GM18907 (cell line): ENCODE data around the gene DIP2C.
"Not testable (repeated sequence)": the region's sequence is repeated elsewhere in the genome, so short reads cannot be mapped to it uniquely, and the experiment has no call there.

ENCODE experiments used
- ATAC-seq: cut with Tn5 transposase; IDR thresholded peaks from one replicate; pipeline ENCODE4 v1.9.1; 2021; ENCODE audit warnings: mild to moderate bottlenecking, moderate library complexity; ENCODE audit not compliant: unreplicated experiment

DIP2C gene

DNA sequence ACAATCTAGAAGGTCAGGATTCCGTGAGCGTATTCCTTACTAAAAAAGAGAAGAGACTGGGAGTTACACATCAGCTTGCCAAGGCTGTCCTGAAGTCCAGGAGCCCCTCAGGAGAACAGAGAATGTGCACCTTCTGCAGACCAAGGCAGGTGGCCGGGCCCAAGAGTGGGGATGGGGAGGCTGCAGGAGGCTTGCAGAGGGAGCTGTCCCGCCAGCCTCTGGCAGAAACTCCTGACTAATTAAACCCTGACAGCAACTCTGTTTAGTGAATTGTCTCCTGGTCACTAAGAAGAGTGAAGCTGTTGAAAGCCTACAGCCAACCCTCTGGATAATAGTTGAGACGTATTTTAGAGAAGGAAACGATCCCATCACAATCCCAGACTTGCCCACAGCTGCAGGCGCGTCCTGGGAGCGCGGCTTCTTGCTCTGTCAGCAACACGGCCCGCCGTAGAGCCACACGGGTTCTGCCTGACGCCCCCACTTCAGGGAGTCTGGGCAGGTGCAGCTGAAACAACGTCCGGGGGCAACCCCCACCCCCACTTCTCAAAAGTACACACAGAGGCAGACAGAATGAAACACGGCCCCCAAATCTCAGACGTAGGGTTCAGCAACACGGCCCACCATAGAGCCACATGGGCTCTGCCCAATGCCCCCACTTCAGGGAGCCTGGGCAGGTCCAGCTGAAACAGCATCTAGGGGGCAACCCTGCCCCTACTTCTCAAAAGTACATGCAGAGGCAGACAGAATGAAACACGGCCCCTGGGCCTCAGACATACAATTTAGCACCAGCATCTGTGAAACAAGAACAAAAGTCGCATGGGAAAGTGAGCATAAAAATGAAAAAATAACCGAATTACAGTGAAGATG lies 45.2 kb downstream of the DIP2C start:
- ATAC-seq: no peak

DNA sequence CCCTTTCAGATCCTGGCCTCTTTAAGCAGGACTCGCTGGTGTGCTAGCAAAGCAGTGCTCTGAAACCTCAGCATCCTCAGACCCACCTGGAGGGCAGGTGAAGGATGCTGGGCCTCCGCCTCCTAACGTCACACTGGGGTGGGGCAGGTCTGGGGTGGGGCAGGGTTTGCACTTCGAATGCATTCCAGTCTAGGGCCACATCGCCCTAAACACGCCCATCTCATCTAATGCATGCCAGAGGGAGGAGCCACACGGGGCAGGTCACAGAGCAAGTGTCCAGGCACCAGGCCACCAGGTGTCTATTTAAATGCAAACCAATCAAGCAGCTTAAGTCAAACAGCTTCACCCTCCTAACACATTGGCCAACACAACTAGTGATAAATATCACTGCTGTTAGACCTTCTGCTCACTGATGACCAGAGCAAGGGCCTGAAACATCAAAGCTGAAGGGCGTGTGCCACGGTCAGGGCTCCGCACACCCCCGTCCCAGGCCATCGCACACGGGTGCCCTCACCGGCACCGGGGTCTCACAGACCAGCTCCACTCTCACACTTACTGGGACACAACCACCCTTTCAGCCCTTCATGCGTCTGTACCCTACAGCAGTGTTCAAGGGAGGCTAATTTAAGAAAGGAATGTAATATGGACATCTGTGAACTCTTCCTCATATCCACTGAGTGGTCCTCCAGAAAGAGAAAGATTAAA lies 47.1 kb downstream of the DIP2C start:
- no peak for ATAC-seq

DNA sequence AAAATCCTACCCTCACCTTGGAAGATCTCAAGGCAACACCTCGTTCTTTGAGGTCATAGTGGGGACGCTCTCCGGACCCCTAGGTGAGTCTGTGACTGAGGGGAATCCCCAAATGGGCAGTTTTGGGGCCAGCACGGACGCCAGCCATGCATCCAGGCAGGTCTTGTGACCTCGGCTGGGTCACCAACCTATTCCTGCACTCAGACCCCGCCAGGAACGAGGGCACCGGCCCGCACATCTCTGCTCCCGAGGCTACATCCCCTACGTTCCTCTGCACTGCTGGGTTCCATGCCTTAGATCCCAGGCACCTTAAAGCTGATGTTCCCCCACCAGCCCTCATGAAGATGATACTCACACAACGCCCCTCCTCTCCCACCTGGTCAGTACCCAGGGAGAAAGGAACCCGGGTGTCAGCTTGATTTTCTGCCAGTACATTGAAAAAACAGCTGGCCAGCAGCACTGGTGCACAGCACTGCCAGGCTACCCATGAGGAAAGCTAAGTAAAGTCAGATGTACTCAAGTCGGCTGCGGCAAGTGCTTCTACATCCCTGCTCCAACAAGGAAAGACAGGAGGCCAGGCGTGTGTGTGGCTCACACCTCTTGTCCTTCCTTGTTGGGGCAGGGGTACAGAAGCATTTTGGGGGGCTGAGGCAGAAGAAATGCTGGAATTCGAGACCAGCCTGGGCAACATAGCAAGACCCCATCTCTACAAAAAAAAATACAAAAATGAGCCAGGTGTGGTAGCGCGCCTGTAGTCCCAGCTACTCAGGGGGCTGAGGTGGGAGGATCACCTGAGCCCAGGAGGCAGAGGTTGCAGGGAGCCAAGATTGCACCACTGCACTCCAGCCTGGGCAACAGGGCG lies 48.1 kb downstream of the DIP2C start:
- no peak for ATAC-seq

DNA sequence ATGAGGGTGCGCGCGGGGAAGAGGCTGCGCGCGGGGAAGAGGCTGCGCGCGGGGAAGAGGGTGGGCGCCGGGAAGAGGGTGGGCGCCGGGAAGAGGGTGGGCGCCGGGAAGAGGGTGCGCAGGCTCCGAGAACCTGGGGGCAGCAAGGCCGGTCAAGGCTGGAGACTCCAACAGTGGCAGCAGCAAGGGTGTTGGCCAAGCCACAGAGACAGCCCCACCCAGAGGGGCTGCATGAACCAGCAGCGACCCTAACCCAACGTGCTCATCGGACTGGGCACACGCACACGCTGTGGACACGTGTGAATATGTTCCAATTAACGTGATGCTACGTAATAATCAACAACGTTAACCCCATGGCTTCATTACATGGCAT lies 48.8 kb downstream of the DIP2C start:
- ATAC-seq: no peak

DNA sequence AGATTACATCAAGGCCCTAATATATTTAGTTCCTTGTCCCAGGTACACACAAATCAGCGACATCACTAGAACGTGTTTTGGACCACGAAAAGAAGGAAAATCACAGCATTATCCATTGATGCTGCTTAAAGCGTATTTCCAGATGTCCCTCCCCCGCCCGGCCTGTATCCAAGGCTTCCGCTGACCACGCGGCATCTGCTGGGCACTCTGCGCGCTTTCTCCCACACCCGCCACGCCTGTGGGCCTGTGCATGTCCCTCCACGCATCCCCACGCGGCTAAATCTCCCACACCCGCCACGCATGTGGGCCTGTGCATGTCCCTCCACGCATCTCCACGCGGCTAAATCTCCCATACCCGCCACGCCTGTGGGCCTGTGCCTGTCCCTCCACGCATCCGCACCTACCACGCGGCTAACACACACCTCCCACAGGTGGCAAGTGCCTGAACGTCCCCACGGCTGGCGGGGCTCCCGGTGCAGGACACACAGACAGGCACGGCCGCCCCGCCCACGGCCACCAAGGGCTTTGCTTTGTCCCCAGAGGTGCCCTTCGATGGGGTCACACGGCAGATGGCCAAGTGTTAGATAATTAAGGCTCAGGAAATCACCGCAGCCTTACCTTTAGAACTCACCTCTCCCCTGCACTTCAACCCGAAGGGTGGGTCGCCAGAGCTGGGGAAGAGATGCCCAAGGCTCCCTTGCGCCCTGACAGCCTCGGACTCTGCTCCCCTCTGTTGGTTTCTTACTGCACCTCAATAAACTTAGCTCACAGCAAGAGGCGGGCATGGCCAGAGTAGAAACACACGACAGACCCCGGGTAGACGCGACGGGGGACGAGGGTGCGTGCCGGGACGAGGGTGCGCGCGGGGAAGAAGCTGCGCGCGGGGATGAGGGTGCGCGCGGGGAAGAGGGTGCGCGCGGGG lies 49.5 kb downstream of the DIP2C start:
- ATAC-seq: no peak

DNA sequence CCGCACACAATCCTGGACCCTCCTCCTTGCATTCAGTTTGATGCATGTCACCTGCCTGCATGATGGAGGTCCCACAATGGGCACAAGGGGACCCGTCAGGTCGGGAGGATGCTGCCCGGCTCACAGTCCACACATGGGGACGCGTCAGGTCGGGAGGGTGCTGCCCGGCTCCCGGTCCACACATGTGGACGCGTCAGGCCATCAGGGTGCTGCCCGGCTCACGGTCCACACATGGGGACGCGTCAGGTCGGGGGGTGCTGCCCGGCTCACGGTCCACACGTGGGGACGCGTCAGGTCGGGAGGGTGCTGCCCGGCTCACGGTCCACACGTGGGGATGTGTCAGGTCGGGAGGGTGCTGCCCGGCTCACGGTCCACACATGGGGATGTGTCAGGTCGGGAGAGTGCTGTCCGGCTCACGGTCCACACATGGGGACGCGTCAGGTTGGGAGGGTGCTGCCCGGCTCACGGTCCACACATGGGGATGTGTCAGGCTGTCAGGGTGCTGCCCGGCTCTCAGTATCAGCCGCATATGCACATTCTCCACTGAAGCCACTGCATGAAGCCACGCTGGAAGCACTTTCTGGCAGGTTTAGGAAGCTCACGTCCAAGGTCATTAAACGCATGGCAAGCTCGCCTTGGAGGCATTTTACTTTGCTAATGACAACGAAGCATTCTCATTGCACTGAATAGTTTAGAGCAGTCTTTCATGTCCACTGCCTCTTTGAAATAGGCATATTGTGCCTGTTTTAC lies 50.3 kb downstream of the DIP2C start:
- no peak for ATAC-seq

DNA sequence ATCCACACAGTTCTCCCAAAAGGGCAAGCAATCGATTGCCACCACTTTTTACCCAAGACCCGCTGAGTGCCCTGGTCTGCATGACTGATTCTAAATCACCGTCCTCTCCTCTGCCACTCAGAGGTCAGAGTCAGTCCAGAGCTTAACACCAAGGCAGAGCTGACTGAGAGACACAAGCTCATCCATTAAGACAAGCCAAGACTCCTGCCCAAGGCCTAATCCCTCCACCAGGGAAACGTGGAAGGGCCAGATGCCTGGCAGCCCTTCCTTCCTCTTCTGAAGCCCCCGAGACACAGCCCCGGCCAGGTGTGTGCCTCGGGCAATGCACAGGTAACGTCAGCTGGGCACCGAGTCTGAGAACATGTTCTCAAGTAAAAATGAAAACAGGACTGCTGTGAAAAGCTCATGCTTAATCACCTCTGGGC lies 51.7 kb downstream of the DIP2C start:
- no peak for ATAC-seq

DNA sequence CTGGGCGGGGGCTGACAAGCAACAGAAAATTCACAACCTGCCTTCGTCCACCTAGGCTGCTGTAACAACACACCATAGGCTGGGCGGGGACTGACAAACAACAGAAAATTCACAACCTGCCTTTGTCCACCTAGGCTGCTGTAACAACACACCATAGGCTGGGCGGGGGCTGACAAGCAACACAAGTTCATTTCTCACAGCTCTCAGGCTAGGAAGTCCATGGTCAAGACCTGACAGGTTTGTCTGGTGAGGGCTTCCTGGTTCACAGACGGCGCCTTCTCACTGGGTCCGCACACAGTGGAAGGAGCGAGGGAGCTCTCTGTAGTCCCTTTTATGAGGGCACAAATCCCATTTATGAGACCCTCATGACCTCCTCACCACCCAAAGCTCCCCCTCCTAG lies 52.2 kb downstream of the DIP2C start:
- no peak for ATAC-seq

DNA sequence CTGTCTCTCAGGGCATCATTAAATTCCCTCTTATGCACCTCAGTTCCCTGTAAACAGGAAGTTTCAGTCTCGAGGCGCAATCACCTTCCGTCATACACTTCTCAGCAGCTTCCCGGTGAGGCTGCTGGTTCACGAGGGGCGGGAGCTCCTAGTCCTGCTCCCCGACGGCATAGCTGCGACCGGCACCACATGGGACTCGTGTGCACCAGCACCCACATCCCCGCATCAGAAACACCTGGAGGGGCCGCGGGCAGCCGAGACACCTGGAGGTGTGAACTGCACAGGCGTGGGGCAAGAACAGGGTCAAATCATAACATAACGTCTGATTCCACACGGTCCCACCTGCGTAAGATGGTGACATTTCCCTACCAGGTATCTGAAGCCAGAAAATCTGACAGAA lies 52.7 kb downstream of the DIP2C start:
- no peak for ATAC-seq

DNA sequence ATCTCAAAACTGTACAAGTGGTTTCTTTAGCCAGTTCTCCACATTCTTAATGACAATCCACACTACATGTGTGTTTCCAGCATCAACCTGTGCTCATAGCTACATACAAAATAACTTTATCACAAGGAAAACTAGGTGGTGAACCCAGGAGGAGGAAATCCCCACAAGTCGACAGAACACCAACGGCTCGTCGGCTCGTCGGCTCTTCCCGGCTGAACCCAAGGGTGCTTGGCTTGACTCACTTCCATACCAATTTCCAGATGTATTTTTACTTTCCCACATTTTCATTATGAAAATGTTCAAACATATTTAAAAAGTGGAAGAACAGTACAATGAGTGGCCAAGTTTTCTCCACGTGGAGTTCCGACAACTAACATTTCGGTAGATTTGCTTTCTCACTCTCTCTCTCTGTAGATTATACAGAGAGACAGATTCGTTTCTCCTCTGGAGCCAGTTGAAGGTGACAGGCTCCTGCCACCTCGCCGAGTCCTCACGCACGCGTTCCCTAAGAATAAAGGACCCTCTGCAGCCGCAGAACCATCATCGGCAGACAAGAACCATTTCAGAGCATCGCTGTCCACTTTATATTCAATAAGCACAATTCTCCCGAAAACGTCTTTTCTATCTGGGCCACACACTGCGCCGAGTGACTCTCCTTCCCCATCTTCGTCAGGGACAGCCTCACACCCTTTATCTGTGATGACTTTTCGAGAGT lies 53.3 kb downstream of the DIP2C start:
- ATAC-seq: no peak

DNA sequence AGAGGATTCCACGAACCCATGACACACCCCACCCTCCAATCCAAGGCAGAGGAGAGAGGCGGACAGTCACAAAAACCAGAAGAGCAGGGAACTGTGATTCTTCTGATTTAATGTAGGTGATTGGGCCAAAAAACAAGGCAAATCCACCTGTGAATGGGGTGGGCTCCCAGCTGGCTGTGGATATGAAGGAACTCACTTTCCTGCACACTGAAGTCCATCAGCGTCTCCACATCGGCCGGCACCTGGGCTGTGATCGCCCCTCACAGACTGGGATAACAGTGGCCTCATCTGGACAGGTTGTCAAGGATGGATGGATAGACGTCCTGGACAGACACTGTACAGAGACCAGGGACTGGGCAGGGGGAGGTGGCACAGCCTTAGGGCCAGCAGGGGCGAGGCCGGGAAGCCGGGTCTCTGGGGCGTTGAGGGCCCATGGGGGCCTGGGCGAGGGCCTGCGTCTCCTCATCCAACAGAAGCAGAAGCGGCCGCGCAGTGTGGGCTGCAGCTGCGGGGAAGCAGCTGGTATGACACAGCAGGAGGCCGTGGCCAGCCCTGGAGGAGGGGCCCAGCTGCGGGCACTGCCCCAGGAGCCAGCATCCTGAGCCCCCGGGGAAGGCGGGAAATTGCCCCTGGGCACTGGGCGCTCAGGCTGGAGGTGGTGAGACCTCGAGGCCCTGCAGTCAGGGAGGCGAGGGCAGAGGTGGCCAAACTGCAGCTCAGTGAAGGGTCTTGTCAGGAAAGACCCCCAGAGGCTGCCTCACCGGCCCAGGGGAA lies 54.2 kb downstream of the DIP2C start:
- ATAC-seq: no peak

DNA sequence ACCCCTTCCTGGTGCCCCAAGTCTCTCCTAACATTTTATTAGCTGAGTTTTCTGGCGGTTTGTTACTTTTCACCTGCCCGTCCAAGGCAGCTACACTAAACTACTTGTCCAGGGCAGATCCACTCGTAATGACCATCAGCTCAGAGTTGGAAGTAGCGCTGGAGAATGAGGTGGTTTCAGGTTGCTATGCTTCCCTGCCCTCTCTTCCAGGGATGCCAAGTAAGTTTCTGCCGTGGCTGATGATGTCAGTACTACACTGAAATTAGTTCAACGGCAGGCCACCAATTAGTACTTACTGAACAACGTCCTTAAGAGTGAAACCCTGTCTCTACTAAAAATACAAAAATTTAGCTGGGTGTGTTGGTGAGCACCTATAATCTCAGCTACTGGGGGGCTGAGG lies 55.2 kb downstream of the DIP2C start:
- no peak for ATAC-seq

DNA sequence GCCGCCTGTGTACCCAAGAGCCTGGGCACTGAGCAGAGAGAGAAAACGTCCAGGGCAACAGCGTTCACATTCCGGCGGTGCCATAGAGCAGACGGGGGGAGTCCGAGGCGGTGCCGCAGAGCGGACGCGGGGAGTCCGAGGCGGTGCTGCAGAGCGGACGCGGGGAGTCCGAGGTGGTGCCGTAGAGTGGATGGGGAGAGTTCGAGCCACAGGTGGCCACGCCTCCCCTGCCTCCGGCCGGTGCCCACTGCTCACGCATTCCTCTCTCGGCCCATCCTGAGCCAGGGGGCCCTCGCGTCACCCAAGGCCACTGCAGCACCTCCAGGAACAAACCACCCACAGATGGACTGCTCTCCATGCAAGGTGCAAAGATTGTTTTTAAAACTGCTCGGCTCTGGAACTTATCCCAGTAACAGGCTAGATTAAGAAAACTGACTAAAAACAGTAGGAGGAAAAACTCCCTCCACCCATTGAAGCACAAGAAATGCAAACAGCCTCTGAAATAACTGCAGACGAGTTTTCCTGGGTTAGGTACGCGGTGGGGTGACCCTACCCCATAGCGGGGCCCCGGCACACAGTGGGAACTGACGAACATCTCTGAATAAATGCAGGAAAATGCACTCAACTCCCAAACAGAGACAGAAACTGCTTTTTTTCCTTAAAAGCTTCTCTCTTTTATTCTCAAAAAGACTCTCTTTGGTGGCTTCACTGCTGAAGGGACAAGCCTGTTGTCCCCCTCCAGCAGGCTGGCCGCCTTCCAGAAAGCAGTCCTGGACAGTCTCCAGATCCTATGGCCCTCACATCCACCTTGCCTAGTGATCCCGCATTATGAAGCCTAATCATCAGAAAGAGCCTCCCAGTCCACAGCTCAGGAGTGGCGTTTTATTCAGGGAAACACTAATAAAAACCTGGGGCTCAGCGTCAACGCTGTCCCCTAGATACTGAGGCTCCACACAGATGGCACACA lies 55.9 kb downstream of the DIP2C start:
- no peak for ATAC-seq

DNA sequence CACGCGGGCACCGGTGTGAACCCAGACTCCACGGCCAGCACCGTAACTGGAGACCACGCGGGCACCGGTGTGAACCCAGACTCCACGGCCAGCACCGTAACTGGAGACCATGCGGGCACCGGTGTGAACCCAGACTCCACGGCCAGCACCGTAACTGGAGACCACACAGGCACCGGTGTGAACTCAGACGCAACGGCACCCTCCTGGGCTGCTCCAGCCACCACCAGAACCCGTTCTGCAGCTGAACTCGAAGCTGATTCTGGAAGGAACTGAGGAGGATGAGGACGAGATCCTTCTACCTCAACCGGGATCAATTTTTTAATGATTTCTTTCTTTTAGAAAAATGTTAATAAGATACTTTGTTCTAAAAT lies 56.7 kb downstream of the DIP2C start:
- not testable (repeated sequence) for ATAC-seq

DNA sequence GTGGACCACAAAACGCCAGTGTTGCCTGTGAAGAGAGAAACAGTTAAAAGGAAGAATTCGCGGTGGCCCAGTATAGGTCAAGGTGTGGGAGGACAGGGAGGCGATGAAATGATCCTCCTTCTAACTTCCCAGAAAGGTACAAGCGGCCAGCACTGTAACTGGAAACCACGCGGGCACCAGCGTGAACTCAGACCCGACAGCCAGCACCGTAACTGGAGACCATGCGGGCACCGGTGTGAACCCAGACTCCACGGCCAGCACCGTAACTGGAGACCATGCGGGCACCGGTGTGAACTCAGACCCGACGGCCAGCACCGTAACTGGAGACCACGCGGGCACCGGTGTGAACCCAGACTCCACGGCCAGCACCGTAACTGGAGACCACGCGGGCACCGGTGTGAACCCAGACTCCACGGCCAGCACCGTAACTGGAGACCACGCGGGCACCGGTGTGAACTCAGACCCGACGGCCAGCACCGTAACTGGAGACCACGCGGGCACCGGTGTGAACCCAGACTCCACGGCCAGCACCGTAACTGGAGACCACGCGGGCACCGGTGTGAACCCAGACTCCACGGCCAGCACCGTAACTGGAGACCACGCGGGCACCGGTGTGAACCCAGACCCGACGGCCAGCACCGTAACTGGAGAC lies 57.2 kb downstream of the DIP2C start:
- not testable (repeated sequence) for ATAC-seq

DNA sequence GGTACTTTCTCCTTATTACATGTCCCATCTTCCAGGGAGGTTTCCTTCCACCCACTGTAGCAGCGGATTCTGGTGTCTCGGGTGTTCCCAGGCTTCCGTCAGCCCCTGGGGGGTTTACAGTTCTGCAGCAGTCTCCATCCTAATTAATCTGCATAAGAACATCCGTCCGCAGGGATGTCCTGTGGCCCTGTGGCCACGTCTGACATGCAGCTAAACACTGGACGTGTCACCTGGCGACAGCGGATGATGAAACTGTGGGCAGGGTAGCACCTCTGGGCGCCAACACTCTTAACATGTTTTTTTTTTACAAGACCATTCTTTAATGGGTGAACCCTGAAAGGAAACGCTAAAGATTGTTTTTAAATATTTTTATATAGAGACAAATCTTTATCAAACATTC lies 58.2 kb downstream of the DIP2C start:
- no peak for ATAC-seq
